ENCODE results near the gene LIN7A.

The LIN7A gene

DNA sequence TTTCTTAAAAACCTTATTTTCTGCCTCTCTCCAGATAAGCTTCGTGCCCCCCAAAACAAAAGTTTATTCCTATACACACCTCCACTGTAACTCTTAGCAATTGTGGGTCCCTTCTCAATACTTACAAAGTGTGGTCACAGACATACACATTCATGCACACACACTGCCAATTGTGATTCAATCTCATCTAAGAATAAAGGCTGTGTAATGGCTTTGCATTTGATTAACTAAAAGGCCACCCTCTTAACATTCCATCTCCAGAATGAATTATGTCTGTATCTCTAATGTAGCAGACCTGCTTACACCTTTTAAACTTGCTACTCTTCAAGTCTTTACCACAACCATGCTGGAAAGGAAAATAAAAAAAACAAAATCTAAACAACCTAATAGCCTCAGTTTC lies 171.5 kb downstream of the LIN7A start:
- in situ Hi-C loops (cut with MboI; ENCODE audit: low sequenced_read_pairs): no loop called here

DNA sequence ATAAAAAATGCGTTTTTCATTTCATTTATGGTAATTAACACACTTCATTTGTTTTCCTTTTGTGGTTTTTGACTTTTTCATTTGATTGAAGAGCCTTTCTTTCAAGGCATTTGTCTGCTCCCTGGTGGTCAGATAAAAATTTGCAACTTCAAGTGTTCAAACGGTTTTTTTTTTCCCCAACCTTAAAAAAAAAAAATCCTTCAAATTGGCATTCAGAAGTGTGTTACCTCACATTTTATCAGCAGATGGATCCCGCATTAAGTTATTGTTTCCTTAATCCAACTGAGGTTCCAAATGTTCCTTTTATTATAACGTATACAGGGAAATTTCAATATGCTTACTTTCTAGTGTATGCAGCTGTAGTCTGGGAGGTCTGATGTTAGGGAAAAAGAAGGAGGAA lies 173.9 kb downstream of the LIN7A start:
- in situ Hi-C loops (cut with MboI; ENCODE audit: low sequenced_read_pairs): no loop called here

DNA sequence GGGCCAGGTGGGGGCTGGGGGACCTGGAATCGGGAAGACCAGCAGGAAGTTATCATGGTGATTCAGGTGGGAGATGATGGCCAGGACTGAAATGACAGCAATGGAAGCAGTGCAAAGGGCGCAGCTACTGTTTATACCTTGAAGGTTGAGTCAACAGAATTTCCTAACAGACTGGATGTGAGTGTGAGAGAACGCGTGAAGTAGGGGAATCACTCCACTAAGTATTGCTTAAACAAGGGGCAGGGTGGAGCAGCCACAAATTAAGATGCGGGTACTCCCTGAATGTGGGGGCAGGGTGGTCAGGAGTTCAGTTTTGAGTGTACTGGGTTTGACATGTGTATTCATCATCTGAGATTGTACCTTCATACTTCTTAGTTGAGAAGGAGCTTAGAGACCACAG lies 175.9 kb downstream of the LIN7A start:
- in situ Hi-C loops (cut with MboI; ENCODE audit: low sequenced_read_pairs): no loop called here

DNA sequence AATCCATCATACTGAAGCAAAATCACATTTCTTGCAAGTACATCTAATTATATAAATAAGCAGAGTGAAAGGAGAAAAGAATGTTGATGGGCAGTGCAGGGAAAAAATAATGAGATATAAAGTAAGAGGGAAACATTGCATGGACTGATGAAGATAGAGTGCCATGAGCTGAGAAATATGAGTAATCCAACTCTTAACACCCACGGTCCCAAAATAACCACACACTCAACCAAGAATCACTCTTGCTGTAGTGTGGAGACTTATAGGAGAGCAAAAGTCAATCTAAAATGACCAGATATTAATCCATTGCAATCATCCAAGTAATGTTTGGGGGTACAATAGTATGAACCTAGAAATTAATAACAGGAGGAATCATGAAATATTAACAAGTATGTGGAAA lies 180.9 kb downstream of the LIN7A start:
- in situ Hi-C loops (cut with MboI; ENCODE audit: low sequenced_read_pairs): no loop called here

DNA sequence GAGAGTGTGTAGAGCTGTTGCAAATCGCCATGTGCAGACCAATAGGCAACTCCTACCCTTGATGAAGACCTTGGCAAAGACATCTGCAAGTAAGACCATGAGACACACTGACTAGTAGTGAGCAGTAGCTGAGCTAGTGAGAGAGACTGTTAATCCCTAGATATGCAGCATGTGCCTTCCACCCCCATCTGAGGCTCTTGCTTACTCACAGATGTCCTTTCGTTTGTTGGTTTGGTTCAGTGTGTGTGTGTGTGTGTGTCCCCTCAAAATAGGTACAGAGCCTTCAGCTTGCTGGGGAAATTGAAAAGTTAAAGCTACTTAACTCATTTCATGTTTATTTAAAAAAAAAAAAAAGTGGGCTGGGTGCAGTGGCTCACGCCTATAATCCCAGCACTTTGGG lies 183.5 kb downstream of the LIN7A start:
- in situ Hi-C loops (cut with MboI; ENCODE audit: low sequenced_read_pairs): no loop called here

DNA sequence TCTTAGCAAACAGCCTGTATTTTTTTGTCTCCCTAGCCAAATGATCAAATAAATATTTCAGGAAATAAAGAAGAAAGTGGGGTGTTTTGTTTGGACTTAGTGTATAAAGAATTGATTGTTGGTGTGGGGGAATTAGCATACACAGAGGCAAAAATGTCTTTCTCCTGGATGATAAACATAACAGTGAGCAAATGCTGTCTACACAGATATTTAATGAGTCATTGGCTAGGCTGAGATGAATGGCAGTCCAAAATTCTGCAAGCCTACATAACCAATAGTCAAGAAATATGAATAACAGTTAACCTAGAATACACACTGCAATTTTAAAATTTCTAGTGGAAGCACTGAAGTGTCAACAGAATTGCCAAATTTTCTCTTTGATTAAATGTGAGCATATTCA lies 185.3 kb downstream of the LIN7A start:
- in situ Hi-C loops (cut with MboI; ENCODE audit: low sequenced_read_pairs): no loop called here

DNA sequence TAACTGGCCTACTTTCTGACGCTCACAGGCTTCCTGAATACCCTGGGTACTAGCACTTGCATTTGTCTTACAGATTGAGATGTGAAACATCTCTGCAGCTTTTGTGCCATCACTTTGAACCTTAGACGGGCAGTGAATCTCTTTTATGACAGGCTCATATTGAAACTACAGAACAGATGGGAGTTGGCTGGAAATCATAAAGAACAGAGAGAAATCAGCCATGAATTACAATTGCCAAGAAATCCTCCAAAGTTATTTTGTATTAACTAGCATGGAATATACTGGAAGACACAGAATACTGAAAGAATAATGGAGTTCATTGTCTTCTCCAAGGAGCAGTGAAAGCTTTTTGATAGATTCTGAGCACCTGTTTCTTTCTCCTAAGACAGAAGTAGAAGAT lies 188.3 kb downstream of the LIN7A start:
- in situ Hi-C loops (cut with MboI; ENCODE audit: low sequenced_read_pairs): no loop called here

DNA sequence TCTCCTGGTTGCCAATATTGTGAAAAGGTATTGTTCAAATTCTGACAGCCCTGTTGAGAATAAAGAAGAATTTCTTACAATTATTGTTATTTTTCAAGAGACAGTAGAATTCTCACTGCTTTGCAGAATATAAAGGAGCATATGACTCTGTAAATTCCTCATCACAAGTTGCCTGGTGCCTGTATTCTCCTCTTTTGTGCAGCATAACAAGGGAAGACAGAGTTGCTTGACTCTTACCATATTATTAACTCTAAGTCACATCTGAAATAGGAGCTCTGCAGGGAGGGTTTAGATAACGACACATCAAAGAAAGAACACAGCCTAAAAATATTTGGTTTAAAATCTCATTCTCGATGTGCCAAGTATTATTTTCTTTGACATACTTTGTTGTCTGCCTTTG lies 189.9 kb downstream of the LIN7A start:
- in situ Hi-C loops (cut with MboI; ENCODE audit: low sequenced_read_pairs): no loop called here

DNA sequence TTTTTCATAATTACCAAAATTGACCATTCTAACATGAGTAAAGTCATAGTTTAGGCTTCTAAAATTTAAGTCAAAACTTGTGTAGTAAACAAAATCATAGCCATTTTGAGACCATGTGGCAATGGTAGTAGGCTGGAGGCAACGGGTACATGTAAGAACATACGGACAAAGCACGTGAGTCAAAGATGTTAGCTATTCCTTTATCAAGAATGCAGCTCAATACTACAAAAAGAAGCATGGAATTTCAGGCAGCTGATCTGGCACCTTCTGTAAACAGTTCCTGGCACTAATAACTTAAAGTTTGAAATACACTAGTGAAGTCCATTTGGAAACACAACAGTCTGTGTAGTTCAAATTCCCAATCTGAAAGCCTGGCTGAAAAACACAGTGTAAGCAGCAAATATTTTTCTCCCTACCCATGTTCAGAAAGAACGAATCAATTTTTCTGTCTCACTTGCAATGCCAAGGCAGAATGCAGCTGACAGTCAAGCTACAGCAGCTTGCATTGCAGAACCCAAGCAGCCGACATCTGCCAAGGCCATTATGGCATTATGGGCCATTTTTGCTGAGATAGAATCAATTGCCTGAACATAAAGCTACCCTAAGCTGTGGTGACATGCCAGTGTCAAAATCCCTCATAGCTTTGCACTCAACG lies 191.8 kb downstream of the LIN7A start:
- in situ Hi-C loops (cut with MboI; ENCODE audit: low sequenced_read_pairs): no loop called here
